Suprapubic skin (tissue), 4 donors: Measurements from ENCODE around the gene IQCM. TPM values are rescaled to one million over a fixed set of nuclear protein-coding genes. Genes with fewer than 3 reads are reported as not detected.

Source experiments
- DNase-seq, 2 donors: peaks; one replicate each; pipeline ENCODE4 v3.0.0-alpha.2; 2019; ENCODE audit warnings: low spot score in 2 of 2
- H3K27ac ChIP-seq: fragments of 200-600 bp; sonication (generic); one replicate; pipeline ENCODE4 v1.5.1; 2019
- H3K27me3 ChIP-seq: fragments of 200-600 bp; sonication (generic); one replicate; pipeline ENCODE4 v1.5.1; 2019
- H3K36me3 ChIP-seq: fragments of 200-600 bp; sonication (generic); one replicate; pipeline ENCODE4 v1.5.1; 2019
- H3K4me1 ChIP-seq: fragments of 200-600 bp; sonication (generic); one replicate; pipeline ENCODE4 v1.5.1; 2019
- H3K4me3 ChIP-seq: fragments of 200-600 bp; sonication (generic); one replicate; pipeline ENCODE4 v1.5.1; 2019; ENCODE audit warnings: mild to moderate bottlenecking
- H3K9me3 ChIP-seq: fragments of 200-600 bp; sonication (generic); one replicate; pipeline ENCODE4 v1.5.1; 2019
- EP300 ChIP-seq: sonication (generic); formaldehyde crosslinking; IDR thresholded peaks from one replicate; pipeline ENCODE4 v1.6.1; 2017; ENCODE audit warnings: antibody characterized with exemption
- POLR2A ChIP-seq, 2 donors: fragments of 450-650 bp; IDR thresholded peaks; one replicate each; pipeline ENCODE4 v1.6.1; 2017; ENCODE audit warnings: antibody characterized with exemption in 2 of 2, mild to moderate bottlenecking in 2 of 2, moderate library complexity in 2 of 2
- POLR2AphosphoS5 ChIP-seq, 3 donors: sonication (generic); formaldehyde crosslinking; IDR thresholded peaks; one replicate each; pipeline ENCODE4 v1.6.1; 2017; ENCODE audit warnings: antibody characterized with exemption in 3 of 3
- WGBS: methylation state at CpG from one replicate; pipeline ENCODE4 v1.1.5; 2018; 5-methylcytosine and 5-hydroxymethylcytosine counted together
- total RNA-seq, 4 donors: library from RNA; depleted of rRNA; stranded (reverse); fragments of >200 nt; gene quantifications; one replicate each; pipeline ENCODE4 v1.1.0, GENCODE V29; 2016
- TF ChIP-seq, protein P1 (sequence below), 2 donors: fragments of 200-600 bp in 1 of 2; fragments of 450-650 bp in 1 of 2; sonication (generic) in 1 of 2; IDR thresholded peaks; one replicate each; pipeline ENCODE4 v1.5.1; 2016 to 2019; ENCODE audit warnings: antibody characterized with exemption in 2 of 2, mild to moderate bottlenecking in 1 of 2, moderate library complexity in 1 of 2

Gene IQCM
- total RNA-seq, 4 donors from 2014 or later: not detected

DNA sequence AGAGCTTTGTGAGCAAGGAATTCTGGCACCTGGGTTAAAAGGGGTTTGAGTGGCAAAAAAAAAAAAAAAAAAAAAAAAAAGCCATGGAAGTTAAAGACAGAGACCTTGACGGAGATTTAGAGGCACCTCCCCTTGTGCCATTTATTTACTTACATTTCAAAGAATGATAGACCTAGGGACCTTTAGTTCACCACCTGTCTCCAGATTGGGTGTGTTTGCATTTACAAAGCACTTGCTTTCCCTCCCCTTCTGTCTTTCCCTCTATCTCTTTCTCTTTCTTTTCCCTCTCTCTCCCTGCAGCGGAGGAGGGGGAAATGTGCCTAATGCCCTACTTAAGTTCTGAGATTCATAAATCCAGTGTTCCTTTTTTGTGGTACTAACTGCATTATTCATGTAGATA is 116.0 kb downstream of the IQCM start:
- TF ChIP-seq POLR2A (IDR thresholded peaks at IDR 0.05) (no peak), EP300 (no peak), POLR2AphosphoS5 (IDR thresholded peaks at IDR 0.05) (no peak)
- TF ChIP-seq, protein P1, sequence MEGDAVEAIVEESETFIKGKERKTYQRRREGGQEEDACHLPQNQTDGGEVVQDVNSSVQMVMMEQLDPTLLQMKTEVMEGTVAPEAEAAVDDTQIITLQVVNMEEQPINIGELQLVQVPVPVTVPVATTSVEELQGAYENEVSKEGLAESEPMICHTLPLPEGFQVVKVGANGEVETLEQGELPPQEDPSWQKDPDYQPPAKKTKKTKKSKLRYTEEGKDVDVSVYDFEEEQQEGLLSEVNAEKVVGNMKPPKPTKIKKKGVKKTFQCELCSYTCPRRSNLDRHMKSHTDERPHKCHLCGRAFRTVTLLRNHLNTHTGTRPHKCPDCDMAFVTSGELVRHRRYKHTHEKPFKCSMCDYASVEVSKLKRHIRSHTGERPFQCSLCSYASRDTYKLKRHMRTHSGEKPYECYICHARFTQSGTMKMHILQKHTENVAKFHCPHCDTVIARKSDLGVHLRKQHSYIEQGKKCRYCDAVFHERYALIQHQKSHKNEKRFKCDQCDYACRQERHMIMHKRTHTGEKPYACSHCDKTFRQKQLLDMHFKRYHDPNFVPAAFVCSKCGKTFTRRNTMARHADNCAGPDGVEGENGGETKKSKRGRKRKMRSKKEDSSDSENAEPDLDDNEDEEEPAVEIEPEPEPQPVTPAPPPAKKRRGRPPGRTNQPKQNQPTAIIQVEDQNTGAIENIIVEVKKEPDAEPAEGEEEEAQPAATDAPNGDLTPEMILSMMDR (IDR thresholded peaks at IDR 0.05): no peak
- Histone ChIP-seq H3K27ac (no peak overlapping the region), H3K27me3 (no peaks in the 10 kb centered on the region), H3K36me3 (no peaks in the 10 kb centered on the region), H3K4me3 (no peak overlapping the region), H3K9me3 (no peaks in the 10 kb centered on the region), H3K4me1 (no peaks in the 10 kb centered on the region)
- DNase-seq: no peak
- WGBS: 85% methylated on average over 2 of the region's 2 CpGs

DNA sequence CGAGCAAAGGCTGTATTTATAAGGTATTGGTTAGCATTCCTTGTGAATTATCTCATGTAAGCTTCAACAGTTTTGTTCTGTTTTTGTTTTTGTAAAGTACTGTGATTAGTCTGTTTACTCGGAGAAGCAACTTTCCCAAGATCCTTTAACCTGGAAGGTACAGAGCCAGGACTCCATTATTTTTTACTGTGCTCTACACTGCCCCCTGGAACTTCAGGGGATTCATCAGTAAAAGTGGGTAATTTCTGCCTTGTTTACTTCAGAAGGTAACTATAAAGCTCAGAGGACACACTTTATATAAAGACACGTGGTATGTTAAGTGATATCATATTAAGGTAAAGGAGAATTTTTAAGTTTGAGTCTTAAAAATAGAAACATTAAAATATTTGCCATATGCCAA is 124.9 kb downstream of the IQCM start:
- Histone ChIP-seq H3K4me3 (no peak overlapping the region), H3K27me3 (no peaks in the 10 kb centered on the region), H3K4me1 (no peaks in the 10 kb centered on the region), H3K36me3 (no peaks in the 10 kb centered on the region), H3K9me3 (no peaks in the 10 kb centered on the region), H3K27ac (no peak overlapping the region)
- DNase-seq: no peak
- TF ChIP-seq POLR2A (IDR thresholded peaks at IDR 0.05) (no peak), POLR2AphosphoS5 (IDR thresholded peaks at IDR 0.05) (no peak), EP300 (no peak)
- TF ChIP-seq, protein P1 (IDR thresholded peaks at IDR 0.05): no peak
- 86% methylated on average over 3 of the region's 3 CpGs for WGBS

DNA sequence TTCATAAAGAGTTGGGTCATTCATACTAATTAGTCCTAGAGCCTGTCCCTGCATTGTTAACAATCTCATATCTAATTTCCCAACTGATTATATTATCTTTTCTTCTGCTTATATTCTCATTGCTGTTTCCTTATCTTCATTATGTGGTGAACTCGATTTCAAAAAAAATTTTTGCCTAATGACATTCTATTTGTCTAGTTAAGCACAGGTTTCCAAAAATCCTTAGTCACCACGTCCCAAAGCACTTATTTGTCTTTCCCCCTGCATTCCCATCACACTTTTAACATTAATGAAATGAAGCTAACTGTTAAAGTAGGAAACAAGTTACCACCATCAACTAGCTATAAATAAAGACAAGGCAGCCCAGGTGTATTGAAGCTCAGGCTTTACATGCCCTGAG is 131.1 kb downstream of the IQCM start:
- no peaks in the 10 kb centered on the region for H3K9me3 ChIP-seq
- no peaks in the 10 kb centered on the region for H3K4me1 ChIP-seq
- H3K4me3 ChIP-seq: no peak overlapping the region
- 66% methylated on average over 2 of the region's 2 CpGs for WGBS
- no peak for TF ChIP-seq EP300
- no peak for TF ChIP-seq POLR2AphosphoS5 (IDR thresholded peaks at IDR 0.05)
- TF ChIP-seq, protein P1 (IDR thresholded peaks at IDR 0.05): no peak
- no peak for TF ChIP-seq POLR2A (IDR thresholded peaks at IDR 0.05)
- no peaks in the 10 kb centered on the region for H3K27me3 ChIP-seq
- DNase-seq: no peak
- H3K27ac ChIP-seq: no peak overlapping the region
- H3K36me3 ChIP-seq: no peaks in the 10 kb centered on the region

DNA sequence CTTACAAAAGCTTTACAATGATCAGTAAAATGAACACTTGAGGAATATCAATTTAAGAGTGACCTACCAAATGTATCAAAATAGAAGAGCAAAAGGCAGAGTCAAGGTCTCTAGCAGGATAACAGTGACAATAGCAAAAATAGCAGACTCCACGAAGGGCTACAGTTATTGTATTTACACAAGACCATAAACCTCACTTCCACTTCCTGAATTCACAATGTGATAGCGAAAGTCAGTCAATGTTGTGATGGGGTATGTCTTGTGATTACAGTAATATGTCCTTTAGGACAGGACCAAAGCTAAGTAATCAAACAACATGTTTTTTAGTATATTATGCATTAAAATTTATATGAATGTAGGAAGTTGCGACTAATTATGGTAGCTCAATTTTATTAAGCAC is 139.6 kb downstream of the IQCM start:
- Histone ChIP-seq H3K4me1 (no peaks in the 10 kb centered on the region), H3K27me3 (no peaks in the 10 kb centered on the region), H3K36me3 (no peaks in the 10 kb centered on the region), H3K4me3 (no peak overlapping the region), H3K27ac (no peak overlapping the region), H3K9me3 (no peaks in the 10 kb centered on the region)
- WGBS: 79% methylated on average over 3 of the region's 3 CpGs
- TF ChIP-seq, protein P1 (IDR thresholded peaks at IDR 0.05): no peak
- TF ChIP-seq POLR2AphosphoS5 (IDR thresholded peaks at IDR 0.05) (no peak), EP300 (no peak), POLR2A (IDR thresholded peaks at IDR 0.05) (no peak)
- DNase-seq: no peak

DNA sequence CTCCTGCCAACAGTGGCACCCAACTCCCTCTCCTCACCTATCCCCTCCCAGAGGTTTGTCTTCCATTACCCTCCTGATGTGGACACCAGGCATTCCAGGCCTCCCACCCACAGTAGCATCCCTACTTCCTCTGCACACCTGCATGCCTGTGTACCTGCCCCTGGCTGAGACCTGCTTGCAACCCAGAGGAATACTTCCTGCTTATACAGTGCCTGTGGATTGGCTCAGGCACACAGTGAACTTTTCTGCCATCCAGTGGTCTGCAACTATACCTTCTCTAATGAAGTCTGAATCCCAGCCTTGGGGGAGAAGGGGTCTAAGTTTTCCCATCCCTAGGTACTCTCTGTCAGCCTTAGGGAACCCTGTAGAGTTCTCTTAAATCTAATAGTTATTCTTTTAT is 169.9 kb downstream of the IQCM start:
- H3K4me3 ChIP-seq: no peak overlapping the region
- H3K9me3 ChIP-seq: no peaks in the 10 kb centered on the region
- no peaks in the 10 kb centered on the region for H3K27me3 ChIP-seq
- H3K4me1 ChIP-seq: no peaks in the 10 kb centered on the region
- no peak for DNase-seq
- no peaks in the 10 kb centered on the region for H3K36me3 ChIP-seq
- H3K27ac ChIP-seq: no peak overlapping the region
- TF ChIP-seq EP300 (no peak), POLR2AphosphoS5 (IDR thresholded peaks at IDR 0.05) (no peak), POLR2A (IDR thresholded peaks at IDR 0.05) (no peak)
- TF ChIP-seq, protein P1 (IDR thresholded peaks at IDR 0.05): no peak
